GM18502 (cell line): ENCODE measurements around the gene FAM53B.

Experiments used
- ATAC-seq: cut with Tn5 transposase; IDR thresholded peaks from one replicate; pipeline ENCODE4 v1.9.1; 2021; ENCODE audit warnings: mild to moderate bottlenecking; ENCODE audit not compliant: unreplicated experiment, poor library complexity

FAM53B gene

GRCh38 chr10:124681626-124682552, 62.3 kb downstream of the FAM53B start:
- no peak for ATAC-seq

- ATAC-seq, result no peak
Observed at GRCh38 chr10:124681091-124681490, 63.1 kb downstream of the FAM53B start.

- ATAC-seq, result no peak
Observed at GRCh38 chr10:124680675-124681074, 63.5 kb downstream of the FAM53B start.

- ATAC-seq, result no peak
Observed at GRCh38 chr10:124679401-124679800, 64.8 kb downstream of the FAM53B start.

- ATAC-seq, result no peak
Observed at GRCh38 chr10:124678557-124679240, 65.5 kb downstream of the FAM53B start.

- ATAC-seq, result no peak
Observed at GRCh38 chr10:124677749-124678556, 66.2 kb downstream of the FAM53B start.

- no peak for ATAC-seq
Observed at GRCh38 chr10:124677293-124677699, 66.9 kb downstream of the FAM53B start.

- no peak for ATAC-seq
Observed at GRCh38 chr10:124676416-124677062, 67.6 kb downstream of the FAM53B start.

- no peak for ATAC-seq
Observed at GRCh38 chr10:124675824-124676223, 68.4 kb downstream of the FAM53B start.

- no peak for ATAC-seq
Observed at GRCh38 chr10:124675261-124675660, 68.9 kb downstream of the FAM53B start.

GRCh38 chr10:124674768-124675222, 69.4 kb downstream of the FAM53B start:
- no peak for ATAC-seq

- no peak for ATAC-seq
Observed at GRCh38 chr10:124672181-124672638, 72.0 kb downstream of the FAM53B start.

GRCh38 chr10:124671486-124672075, 72.6 kb downstream of the FAM53B start:
- no peak for ATAC-seq

- ATAC-seq, result no peak
Observed at GRCh38 chr10:124670849-124671248, 73.3 kb downstream of the FAM53B start.

- no peak for ATAC-seq
Observed at GRCh38 chr10:124669824-124670654, 74.1 kb downstream of the FAM53B start.

- ATAC-seq, result no peak
Observed at GRCh38 chr10:124669141-124669823, 74.9 kb downstream of the FAM53B start.

- no peak for ATAC-seq
Observed at GRCh38 chr10:124668517-124669051, 75.6 kb downstream of the FAM53B start.
